Measurements from ENCODE around the gene CAPZB.
"Not testable (repeated sequence)": the region's sequence is repeated elsewhere in the genome, so short reads cannot be mapped to it uniquely, and the experiment has no call there.

Gene CAPZB

DNA sequence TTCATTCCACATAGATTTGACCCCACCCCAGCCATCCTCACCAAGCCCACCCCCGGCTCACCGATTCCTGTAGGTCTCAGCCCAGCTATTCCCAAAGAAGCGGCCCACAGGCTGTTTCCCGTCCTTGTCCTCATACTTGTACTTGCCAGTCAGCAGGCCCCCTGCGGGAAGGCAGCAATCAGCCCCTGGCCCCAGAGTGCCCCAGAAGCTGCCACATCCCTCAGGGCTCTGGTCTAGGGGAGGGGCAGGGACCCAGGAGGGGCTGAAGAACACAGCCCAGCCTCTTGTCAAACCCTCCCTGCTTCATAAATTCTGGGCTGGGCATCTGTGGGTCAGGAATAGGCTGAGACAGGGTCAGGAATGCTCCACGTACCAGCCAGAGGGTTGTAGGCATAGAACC lies 178.4 kb downstream of the CAPZB start:
- no peak for DNase-seq

DNA sequence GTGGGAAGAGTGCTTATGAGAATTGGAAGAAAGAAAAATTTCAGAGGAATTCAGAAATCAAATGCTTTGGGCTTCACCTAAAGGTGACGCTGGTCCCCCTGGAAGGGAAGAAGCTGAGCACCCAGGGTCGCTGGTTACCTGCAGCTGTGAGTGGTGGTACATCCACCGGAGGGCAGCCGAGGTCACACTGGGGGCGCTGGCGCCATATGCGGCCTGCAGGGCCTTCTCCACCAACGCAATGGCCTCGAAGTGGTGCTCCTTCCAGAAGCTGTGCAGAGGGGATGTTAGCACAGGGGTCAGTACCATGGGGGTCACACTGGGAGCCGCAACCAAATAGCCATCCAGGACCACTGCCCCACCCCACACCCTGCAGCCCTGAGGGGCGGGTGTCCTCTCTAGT lies 179.5 kb downstream of the CAPZB start:
- no peak for DNase-seq

DNA sequence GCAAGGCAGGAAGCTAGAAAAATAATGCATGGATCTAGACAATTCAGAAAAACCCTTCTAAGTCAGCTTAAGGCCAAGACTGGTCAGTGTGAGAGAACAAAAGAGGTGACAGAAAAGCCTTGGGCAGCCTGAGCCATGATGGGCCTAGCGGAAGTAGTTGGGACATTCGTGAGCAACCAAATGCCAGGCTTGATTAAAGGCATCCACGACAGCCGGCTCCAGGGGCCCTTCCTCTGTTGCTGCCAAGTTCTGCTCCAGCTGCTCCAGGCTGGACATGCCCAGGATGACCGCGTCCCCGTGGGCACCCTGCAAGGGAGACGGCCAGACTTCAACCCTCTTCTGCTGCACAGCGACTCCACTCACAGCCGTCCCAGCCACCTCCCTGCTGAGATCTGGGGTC lies 181.3 kb downstream of the CAPZB start:
- not testable (repeated sequence) for DNase-seq

DNA sequence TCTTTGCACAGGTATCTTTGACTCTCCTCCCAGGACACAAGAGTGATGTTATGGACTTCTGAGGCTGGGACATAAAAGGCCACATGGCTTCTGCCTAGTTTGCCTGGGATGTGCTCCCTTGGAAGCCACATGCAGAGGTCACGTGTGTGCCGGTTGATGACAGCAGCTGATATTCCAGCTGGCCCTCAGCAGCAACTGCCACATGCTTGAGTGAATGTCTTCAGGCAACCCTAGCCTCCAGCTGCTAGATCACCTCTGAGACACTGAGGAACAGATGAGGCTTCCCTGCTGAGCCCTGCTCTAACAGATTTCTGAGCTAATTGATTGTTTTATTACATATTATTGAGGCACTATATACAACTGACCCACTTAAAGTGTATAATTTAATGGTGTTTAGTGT lies 185.1 kb downstream of the CAPZB start:
- DNase-seq = no peak

DNA sequence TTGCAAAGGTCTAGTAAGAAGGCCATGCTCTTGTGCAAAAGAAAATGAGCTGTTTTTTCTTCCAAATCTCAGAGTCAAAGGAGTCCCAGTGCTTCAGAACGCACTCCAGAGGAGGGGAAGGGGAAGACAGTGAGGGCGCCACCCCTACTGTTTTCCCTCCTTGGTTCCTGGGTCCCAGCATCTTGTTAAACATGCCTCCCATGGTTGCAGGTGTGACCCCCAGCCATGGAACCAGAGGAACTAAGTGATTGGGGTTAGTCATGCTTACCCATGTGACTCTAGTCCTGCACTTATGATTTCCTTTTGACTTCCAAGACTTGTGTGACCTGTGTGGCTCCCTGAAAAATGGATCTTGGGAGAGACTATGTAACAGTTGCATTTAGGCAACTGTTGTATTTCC lies 190.7 kb downstream of the CAPZB start:
- DNase-seq = no peak

DNA sequence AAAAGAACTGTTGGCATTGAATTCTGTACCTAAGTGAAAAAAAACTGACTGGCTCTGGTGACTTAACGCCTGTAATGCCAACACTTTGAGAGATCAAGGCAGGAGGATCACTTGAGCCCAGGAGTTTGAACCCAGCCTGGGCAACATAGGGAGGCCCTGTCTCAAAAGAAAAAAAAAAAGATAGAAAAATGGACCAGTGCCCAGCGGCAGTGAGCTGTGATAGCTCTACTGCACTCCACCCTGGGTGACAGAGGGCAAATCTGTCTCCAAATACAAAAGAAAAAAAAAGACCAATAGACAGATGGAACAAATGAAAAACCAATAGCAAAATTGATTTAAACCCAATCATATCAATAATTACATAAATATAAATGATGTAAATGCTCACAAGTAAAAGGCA lies 196.1 kb downstream of the CAPZB start:
- DNase-seq = no peak

Measured in NCI-H1930 (cell line).